Measurements from ENCODE around the gene HSPA12B.

Gene HSPA12B

DNA sequence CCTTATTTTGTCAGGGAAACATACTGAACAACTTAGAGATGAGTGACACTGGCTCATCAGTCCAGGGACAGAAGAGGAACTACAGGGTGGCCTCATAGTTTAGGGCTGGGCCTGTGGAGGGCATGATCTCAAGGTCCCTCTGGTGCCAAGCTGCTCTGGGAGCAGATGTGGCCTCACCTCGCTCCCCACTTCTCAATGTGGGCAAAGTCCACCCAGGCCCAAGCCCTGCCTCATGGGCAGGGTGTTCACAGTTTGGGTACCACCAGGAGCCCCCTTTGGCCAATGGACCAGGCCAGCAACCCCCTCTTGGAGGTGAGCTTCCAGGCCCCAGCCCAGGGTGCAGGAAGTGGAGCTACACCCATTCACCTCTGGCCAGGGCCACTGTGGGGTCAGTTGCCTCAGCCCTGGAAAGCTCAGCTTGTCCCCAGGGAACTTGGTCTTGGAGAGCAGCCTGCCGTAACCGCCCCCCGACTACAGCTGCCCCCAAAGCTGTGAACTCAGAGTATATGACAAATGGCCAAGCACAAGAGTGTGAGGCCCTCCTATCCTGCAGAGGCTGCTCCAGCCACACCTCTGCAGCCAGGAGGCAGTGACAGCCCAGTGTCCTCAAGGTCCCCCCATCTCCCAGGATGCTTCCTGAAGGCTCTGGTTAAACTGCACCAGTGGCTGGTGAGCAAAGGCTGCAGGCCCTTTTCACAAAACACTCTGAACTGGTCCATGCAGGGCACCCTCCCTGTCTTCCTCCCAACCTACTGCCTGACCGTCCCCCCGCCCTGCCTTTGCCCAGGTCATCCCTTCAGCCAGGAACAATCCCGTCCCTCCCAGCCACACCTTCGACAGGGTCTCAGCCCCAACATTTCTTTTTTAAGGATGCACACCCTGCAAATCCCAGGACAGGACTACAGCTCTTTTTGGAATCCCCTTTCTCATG is 31.5 kb downstream of the HSPA12B start:
- no peak; the same call in 1 of the 2 replicates for TF ChIP-seq MAX (IDR thresholded peaks at IDR 0.05; ENCODE audit: low read depth, low read length)
- no peak for TF ChIP-seq MYC (IDR thresholded peaks at IDR 0.05; ENCODE audit: low read depth, low read length)
- no peak for TF ChIP-seq CTCF (IDR thresholded peaks at IDR 0.05; ENCODE audit: low read depth, low read length)
- TF ChIP-seq POLR2A (IDR thresholded peaks at IDR 0.05; ENCODE audit: extremely low read depth, insufficient read length), result no peak
- peak; percentile 58 for DNase-seq (ENCODE audit: low read depth)
- H3K4me3 ChIP-seq (ENCODE audit: low read depth, low read length), result no peak overlapping the region

DNA sequence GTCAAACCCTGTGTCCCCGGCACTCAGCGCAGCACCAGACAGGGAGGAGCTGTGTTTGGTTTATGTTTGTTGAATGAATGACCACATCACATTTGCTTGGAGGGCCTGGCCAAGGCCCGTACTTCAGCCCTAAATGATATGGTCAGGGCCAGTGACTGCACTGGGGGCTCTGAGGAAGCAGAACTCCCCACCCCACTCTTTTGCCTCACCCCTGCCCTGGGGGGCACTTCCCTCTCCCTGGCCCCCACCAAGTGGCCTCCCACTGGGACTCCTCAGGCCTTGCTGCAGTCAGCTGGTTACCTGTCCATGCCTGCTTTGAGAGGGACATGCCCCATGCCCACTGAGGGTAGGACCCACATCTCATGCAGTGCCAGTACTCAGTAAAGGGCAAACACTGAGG is 32.2 kb downstream of the HSPA12B start:
- no peak for TF ChIP-seq MAX (IDR thresholded peaks at IDR 0.05; ENCODE audit: low read depth, low read length)
- no peak for TF ChIP-seq CTCF (IDR thresholded peaks at IDR 0.05; ENCODE audit: low read depth, low read length)
- TF ChIP-seq MYC (IDR thresholded peaks at IDR 0.05; ENCODE audit: low read depth, low read length), result no peak
- TF ChIP-seq POLR2A (IDR thresholded peaks at IDR 0.05; ENCODE audit: extremely low read depth, insufficient read length), result no peak
- H3K4me3 ChIP-seq (ENCODE audit: low read depth, low read length), result no peak overlapping the region
- no peak for DNase-seq (ENCODE audit: low read depth)

DNA sequence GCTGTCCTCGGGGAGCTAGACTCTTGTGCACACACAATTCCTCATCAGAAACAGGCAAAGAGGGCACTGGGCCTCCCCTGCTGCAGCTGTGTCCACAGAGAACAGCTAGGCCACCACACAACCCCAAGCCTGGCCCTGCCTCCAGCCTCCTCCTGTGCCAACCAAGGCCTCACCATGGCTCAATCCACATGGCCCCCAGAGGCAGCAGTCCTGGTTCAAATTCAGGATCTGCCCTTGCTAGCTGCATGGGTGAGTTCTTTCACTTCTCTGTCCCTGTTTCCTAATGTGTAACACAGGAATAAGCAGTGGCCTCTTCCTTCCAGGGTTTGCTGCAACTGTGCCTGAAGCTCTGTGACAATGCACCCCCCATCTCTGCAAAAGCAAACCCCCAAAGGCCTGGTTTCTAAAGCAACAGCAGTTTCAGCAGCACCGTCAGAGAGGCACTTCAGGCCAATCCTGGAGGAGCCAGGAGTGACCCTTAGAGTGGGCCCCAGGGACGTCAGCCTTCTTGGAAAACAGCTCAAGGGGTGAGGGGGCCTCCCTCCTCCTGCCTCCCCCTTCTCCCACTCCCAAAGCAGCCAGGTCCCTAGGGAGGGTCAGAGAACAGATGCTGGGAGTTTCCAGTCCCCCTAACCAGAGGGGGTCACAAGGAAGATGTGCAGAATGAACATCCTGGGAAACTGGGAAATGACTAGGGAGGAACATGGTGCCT is 32.8 kb downstream of the HSPA12B start:
- TF ChIP-seq MAX (IDR thresholded peaks at IDR 0.05; ENCODE audit: low read depth, low read length) (no peak), POLR2A (IDR thresholded peaks at IDR 0.05; ENCODE audit: extremely low read depth, insufficient read length) (no peak), CTCF (IDR thresholded peaks at IDR 0.05; ENCODE audit: low read depth, low read length) (no peak), MYC (IDR thresholded peaks at IDR 0.05; ENCODE audit: low read depth, low read length) (no peak)
- no peak overlapping the region for H3K4me3 ChIP-seq (ENCODE audit: low read depth, low read length)
- peak; percentile 16 for DNase-seq (ENCODE audit: low read depth)

- TF ChIP-seq POLR2A (IDR thresholded peaks at IDR 0.05; ENCODE audit: extremely low read depth, insufficient read length), result no peak
- TF ChIP-seq MYC (IDR thresholded peaks at IDR 0.05; ENCODE audit: low read depth, low read length), result no peak
- TF ChIP-seq CTCF (IDR thresholded peaks at IDR 0.05; ENCODE audit: low read depth, low read length), result no peak
- TF ChIP-seq MAX (IDR thresholded peaks at IDR 0.05; ENCODE audit: low read depth, low read length), result no peak
- H3K4me3 ChIP-seq (ENCODE audit: low read depth, low read length), result peak overlapping the region; percentile 79
- DNase-seq (ENCODE audit: low read depth), result no peak
Observed at GRCh38 chr20:3766422-3767109, 34.1 kb downstream of the HSPA12B start.

DNA sequence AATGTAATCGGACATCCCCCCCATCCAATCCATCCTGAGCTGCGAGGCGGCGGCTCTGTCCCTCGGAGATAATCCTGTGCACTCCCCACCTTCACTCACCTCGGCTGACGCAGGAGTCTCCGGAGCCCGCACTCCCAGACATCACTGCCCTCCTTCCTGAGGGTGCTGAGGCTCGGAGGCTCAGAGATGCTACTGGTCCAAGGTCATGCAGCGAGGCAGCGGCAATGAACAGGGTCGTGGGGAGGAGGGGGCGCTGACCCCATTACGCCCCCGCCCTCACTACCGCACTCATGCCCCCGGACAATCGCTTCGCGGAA is 34.6 kb downstream of the HSPA12B start:
- TF ChIP-seq MAX (IDR thresholded peaks at IDR 0.05; ENCODE audit: low read depth, low read length), result no peak
- no peak for TF ChIP-seq MYC (IDR thresholded peaks at IDR 0.05; ENCODE audit: low read depth, low read length)
- no peak for TF ChIP-seq CTCF (IDR thresholded peaks at IDR 0.05; ENCODE audit: low read depth, low read length)
- no peak for TF ChIP-seq POLR2A (IDR thresholded peaks at IDR 0.05; ENCODE audit: extremely low read depth, insufficient read length)
- DNase-seq (ENCODE audit: low read depth), result peak; percentile 36
- peak overlapping the region; percentile 79 for H3K4me3 ChIP-seq (ENCODE audit: low read depth, low read length)

Data from NB4 (cell line).